HG02870 (cell line): Measurements from ENCODE around the gene KLHDC3.
"Not testable (repeated sequence)": the region's sequence is repeated elsewhere in the genome, so short reads cannot be mapped to it uniquely, and the experiment has no call there.

ENCODE experiments used
- ATAC-seq: cut with Tn5 transposase; IDR thresholded peaks from one replicate; pipeline ENCODE4 v1.9.1; 2021; ENCODE audit warnings: mild to moderate bottlenecking, moderate library complexity; ENCODE audit not compliant: unreplicated experiment

The KLHDC3 gene

GRCh38 chr6:43021270-43022047 is 7.4 kb downstream of the KLHDC3 start, which contains the start of gene RRP36:
Gene RRP36, plus strand, starts transcription at chr6:43021623. Its CDS starts 32 bp downstream, at chr6:43021655.
- ATAC-seq: peak; percentile 71

DNA sequence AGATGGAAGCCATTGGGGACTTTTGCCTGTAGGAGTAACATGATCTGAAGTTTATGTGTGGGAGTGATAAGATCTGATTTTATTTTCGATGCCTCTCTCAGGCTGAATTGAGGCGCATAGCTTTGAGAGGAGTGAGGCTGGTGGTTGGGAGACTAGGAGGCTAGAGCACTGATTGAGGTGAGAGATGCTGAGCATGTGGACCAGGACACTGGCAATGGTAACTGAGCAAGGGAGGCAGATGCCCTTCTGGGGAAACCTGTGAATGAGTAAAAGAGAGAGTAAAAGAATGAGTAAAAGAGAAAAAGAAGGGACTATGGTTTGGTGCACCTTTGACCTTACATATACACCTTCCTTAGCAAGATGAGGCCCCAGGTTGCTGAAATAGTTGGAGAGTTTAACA is 10.4 kb downstream of the KLHDC3 start:
- no peak for ATAC-seq

GRCh38 chr6:43026365-43026764 is 12.3 kb downstream of the KLHDC3 start:
- no peak for ATAC-seq

DNA sequence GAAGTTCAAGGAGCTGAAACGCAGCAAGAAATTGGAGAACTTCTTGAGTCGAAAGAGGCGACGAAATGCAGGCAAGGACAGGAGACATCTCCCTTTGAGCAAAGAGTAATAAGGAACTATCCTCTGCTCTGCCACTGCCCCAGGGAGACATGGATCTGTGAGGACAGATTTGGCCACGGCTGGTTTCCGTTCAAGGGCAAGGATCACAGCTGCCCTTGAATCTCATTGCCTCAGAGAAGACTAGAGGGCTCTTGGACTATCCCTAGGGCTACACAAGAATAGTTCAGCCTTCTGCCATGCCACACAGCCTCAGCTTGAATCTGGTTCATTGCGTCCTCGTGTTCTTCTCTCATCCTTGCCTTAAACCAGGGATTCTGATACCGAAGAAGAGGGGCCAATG is 15.1 kb downstream of the KLHDC3 start:
- ATAC-seq: no peak

DNA sequence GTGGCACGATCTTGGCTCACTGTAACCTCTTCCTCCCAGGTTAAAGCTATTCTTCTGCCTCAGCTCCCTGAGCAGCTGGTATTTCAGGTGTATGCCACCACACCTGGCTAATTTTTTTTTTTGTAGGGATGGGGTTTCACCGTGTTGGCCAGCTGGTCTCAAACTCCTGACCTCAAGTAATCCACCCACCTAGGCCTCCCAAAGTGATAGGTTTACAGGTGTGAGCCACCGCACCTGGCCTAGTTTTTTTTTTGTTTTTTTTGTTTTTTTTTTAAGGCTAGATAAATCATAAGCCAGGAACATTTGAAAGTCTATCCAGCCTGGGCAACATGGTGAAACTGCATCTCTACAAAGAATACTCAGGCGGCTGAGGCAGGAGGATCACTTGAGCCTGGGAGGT is 18.3 kb downstream of the KLHDC3 start:
- ATAC-seq: no peak

DNA sequence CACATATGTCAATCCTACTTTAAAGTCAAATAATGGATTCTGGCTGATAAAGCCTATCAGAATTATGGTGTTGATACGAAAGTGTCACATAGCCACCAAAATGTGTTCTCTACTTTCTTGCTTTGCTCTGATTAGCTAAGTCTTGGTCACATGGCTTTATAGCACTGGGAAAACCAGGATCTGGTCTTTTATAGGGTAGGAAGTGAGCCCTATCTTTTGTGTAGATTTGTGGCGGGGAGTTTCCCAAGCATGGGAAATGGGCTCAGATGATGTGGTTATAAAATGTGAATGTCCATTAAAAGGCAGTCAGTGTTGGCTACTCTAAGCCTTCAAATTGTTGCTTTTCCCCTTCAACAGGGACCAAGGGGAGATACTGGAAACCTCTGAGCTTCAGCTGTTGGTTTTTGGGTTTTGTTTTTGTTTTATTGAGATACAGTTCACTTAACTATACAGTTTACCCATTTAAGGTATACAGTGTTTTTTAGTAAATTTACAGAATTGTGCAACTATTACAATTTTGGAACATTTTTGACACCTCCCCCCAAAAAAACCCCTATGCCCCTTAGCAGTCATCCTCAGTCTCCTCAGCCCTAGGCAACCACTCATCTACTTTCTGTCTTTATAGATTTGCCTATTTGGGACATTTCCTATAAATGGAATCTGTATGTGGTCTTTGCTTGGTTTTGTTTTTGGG is 19.6 kb downstream of the KLHDC3 start:
- no peak for ATAC-seq

GRCh38 chr6:43034190-43034525 is 20.1 kb downstream of the KLHDC3 start:
- ATAC-seq: no peak

- ATAC-seq: no peak
These were observed 21.6 kb downstream of the KLHDC3 start for GRCh38 chr6:43035495-43036194.

GRCh38 chr6:43036712-43037111 is 22.7 kb downstream of the KLHDC3 start:
- ATAC-seq: no peak

GRCh38 chr6:43037197-43037596 is 23.1 kb downstream of the KLHDC3 start:
- no peak for ATAC-seq

DNA sequence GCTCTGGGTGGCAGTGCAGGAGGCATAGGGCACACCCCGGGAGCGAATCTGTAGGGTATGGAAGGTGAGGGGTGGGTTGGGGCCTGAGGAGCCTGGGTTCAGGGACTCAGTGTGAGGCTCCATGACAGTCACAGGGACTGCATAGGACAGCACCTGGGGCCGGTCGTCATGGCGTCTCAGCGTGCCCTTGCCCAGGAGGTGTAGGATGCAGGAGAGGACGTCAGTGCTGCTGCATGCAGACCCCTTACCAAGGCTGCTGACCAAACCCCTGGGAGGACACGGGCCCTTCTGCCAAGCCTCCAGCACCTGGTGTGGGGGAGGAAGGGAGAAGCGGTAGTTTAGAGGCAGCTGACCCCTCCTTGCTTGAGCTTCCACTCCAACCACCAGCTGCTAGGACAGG is 23.7 kb downstream of the KLHDC3 start:
- ATAC-seq: no peak

- no peak for ATAC-seq
These were observed 24.7 kb downstream of the KLHDC3 start for GRCh38 chr6:43038727-43039126.

GRCh38 chr6:43040542-43041257 is 26.7 kb downstream of the KLHDC3 start:
- ATAC-seq: no peak

GRCh38 chr6:43041475-43041874 is 27.4 kb downstream of the KLHDC3 start:
- not testable (repeated sequence) for ATAC-seq

DNA sequence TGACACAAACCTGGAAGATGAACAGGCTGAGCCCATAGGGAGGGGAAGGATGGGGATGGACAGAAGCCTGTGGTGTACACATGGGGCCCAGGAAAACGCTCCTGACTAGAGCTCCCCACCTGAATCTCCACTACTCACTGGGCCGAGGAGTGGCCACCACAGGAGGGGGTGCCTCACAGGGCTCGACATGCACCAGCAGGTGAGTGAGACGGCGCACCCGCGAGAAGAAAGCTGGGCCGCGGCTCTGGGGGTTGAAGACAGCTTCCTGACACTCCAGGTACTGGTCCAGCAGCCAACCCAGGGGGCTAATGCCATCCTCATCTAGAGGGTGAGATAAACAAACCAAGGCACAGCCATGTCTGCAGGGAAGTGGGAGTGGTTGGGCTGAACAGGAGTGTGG is 29.3 kb downstream of the KLHDC3 start:
- no peak for ATAC-seq

- ATAC-seq: no peak
These were observed 31.4 kb downstream of the KLHDC3 start for GRCh38 chr6:43045371-43045930.

GRCh38 chr6:43047998-43048397 is 33.9 kb downstream of the KLHDC3 start:
- ATAC-seq: no peak

DNA sequence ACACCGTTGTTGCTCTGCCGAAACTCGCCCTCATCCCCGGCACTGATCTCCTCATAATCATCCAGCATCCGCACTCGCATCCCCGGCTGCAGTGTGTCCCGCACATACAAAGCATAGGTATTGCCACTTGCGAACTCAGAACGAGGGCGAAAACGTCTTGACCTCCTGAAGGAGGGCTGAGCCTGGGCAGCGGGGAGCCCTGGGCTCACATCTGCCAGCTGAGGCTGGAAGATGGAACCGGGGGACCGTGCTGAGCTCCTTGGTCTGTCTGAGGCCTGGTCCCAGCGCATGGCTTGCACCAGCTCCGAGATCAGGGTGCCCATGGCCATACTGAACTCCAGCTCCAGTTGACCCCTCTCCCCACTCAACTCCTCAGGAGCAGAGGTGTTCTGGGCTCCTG is 36.9 kb downstream of the KLHDC3 start:
- ATAC-seq: no peak

GRCh38 chr6:43052225-43052841 is 38.3 kb downstream of the KLHDC3 start:
- ATAC-seq: no peak

- ATAC-seq: peak; percentile 23
These were observed 38.9 kb downstream of the KLHDC3 start for GRCh38 chr6:43052842-43053544.
